Upper lobe of right lung (tissue), 1 donor: ENCODE data around the gene ARHGAP24. TPM values are rescaled to one million over a fixed set of nuclear protein-coding genes. Genes with fewer than 3 reads are reported as not detected.
A peak's percentile ranks its signal among the peaks of the same experiment; 100 is the strongest.
"Not testable (repeated sequence)": the region's sequence is repeated elsewhere in the genome, so short reads cannot be mapped to it uniquely, and the experiment has no call there.

Source experiments
- ATAC-seq: fragments of 200-7000 bp; cut with Tn5 transposase; one replicate; pipeline ENCODE4 v1.9.1; 2020; ENCODE audit warnings: mild to moderate bottlenecking, moderate library complexity
- DNase-seq: peaks from one replicate; pipeline ENCODE4 v3.0.0-alpha.2; 2020
- H3K27ac ChIP-seq: fragments of 200-600 bp; one replicate; pipeline ENCODE4 v1.8.0; 2022
- H3K27me3 ChIP-seq: fragments of 200-600 bp; one replicate; pipeline ENCODE4 v1.8.0; 2022; ENCODE audit warnings: mild to moderate bottlenecking
- H3K36me3 ChIP-seq: fragments of 200-600 bp; one replicate; pipeline ENCODE4 v1.8.0; 2022
- H3K4me1 ChIP-seq: fragments of 200-600 bp; one replicate; pipeline ENCODE4 v1.8.0; 2022
- H3K4me3 ChIP-seq: fragments of 200-600 bp; one replicate; pipeline ENCODE4 v1.8.0; 2022; ENCODE audit warnings: mild to moderate bottlenecking
- H3K9me3 ChIP-seq: fragments of 200-600 bp; one replicate; pipeline ENCODE4 v1.8.0; 2022
- intact Hi-C: fragments of 100-400 bp; cut with DNase I; formaldehyde crosslinking; loops from one replicate; pipeline ENCODE4 v1.11.0; 2022
- total RNA-seq: library from RNA; stranded (reverse); fragmentation: NEBNext Ultra II Directional; extraction: Animal tissue kit (Norgen Biotek cat#: 25700); gene quantifications from one replicate; pipeline ENCODE4 v1.2.1, GENCODE V29; 2021
- TF ChIP-seq, protein P1 (sequence below): fragments of 200-600 bp; IDR thresholded peaks from one replicate; pipeline ENCODE4 v1.8.0; 2022; ENCODE audit warnings: antibody characterized with exemption
- donor health status: DM: no; HTN: yes; CAD: no; lungs with severe emphysema.

Gene ARHGAP24
- total RNA-seq, 1 donor from 2014 or later: 29.8 TPM

DNA sequence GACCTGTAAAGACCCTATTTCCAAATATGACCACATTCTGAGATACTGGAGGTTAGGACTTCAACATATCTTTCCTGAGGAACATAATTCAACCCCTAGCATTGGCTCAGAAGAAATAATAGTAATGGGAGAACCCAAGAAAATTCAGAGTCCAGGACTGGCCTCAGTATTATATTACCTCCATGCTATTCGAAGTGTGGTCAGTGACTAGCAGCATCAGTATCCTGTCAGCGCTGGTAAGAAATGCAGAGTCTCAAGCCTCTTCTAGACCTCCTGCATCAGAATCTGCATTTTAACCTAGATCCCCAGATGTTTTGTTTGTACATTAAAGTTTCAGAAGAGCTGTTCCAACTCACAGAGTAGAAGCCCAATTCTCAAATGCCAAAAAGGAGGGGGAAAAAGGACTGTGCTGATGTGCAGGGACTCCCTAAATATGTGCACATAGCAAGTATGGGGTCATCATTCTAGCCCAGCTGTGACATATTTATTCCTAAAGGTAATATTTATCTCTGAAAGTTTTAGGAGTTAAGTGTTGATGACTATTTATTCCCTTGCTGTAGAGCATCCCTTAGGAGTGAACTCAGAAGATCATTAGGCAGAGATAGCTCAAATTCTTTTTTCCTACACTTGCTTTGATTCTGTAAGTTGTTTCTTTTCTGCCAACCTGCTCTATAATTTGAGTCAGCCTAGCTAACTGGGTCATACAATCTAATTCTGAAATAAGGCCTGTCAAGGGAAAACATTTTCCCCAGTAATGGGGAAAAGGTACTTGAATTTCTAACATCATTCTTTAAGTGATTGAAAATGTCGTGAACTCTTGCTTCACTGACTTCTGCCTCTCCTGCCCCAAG, 361.9 kb downstream of the ARHGAP24 start:
- Histone ChIP-seq H3K36me3 (no peaks in the 10 kb centered on the region), H3K4me3 (no peak overlapping the region), H3K27me3 (no peaks in the 10 kb centered on the region), H3K4me1 (no peaks in the 10 kb centered on the region), H3K27ac (no peak overlapping the region), H3K9me3 (no peaks in the 10 kb centered on the region)
- ATAC-seq: no peak
- DNase-seq: no peak
- TF ChIP-seq, protein P1, sequence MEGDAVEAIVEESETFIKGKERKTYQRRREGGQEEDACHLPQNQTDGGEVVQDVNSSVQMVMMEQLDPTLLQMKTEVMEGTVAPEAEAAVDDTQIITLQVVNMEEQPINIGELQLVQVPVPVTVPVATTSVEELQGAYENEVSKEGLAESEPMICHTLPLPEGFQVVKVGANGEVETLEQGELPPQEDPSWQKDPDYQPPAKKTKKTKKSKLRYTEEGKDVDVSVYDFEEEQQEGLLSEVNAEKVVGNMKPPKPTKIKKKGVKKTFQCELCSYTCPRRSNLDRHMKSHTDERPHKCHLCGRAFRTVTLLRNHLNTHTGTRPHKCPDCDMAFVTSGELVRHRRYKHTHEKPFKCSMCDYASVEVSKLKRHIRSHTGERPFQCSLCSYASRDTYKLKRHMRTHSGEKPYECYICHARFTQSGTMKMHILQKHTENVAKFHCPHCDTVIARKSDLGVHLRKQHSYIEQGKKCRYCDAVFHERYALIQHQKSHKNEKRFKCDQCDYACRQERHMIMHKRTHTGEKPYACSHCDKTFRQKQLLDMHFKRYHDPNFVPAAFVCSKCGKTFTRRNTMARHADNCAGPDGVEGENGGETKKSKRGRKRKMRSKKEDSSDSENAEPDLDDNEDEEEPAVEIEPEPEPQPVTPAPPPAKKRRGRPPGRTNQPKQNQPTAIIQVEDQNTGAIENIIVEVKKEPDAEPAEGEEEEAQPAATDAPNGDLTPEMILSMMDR: no peak
- intact Hi-C loops: no loop called here

DNA sequence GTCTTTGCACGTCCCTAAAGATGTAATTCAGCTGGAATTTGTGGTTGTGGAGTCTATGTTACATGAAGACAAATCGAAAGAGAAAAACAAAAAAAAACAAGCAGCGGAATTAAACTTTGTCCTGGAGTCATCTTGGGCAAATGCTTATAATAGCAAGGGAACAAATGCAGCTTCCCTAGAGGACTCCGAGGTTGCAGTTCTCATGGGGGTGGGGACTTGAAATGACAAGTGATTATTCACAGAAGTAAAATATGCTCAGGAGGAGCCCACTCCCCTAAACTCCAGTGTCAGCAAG, 362.4 kb downstream of the ARHGAP24 start:
- no peaks in the 10 kb centered on the region for H3K9me3 ChIP-seq
- H3K27me3 ChIP-seq: no peaks in the 10 kb centered on the region
- intact Hi-C loops: no loop called here
- DNase-seq (no peak), ATAC-seq (no peak)
- H3K4me1 ChIP-seq: no peaks in the 10 kb centered on the region
- no peak overlapping the region for H3K27ac ChIP-seq
- H3K36me3 ChIP-seq: no peaks in the 10 kb centered on the region
- TF ChIP-seq, protein P1: no peak
- H3K4me3 ChIP-seq: no peak overlapping the region

DNA sequence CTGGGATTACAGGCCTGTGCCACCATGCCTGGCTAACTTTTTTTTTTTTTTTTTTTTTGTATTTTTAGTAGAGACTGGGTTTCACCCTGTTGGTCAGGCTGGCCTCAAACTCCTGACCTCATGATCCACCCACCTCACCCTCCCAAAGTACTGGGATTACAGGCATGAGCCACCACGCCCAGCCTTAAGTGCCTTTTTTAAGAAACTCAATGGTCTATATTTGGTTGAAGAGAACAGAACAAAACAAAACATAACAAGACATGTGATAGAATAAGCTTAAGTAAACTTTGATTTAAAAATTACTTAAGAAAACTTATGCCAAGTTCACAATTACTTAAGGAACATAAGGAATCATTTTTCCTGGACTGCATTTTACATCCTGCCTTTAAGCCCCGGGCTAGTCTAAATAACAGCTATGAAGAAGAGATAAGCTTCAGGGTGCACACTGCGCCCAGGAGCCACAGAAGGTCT, 365.1 kb downstream of the ARHGAP24 start:
- H3K27ac ChIP-seq, H3K4me3 ChIP-seq, DNase-seq, H3K36me3 ChIP-seq, H3K4me1 ChIP-seq, ATAC-seq, intact Hi-C loops, H3K27me3 ChIP-seq, H3K9me3 ChIP-seq: not testable (repeated sequence)

DNA sequence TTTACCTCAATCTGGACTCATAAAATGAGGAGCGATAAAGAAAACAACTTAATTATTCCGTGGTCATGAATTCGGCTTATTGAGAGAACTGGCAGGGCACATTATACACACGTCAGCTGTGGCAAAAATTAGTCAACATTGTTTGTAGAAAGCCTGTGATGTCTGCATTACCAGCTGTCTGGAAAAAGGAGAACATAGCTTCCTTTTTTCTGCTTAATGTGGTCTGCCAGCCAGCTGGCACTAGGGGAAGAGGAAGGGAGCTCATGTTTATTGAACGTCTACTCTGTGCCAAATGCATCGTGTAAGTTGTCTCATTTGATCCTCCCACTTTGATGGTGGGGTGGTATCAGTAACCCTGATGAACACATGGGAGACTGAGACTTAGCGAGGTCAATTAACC, 367.6 kb downstream of the ARHGAP24 start:
- Histone ChIP-seq H3K4me3 (no peak overlapping the region), H3K4me1 (no peaks in the 10 kb centered on the region), H3K9me3 (no peaks in the 10 kb centered on the region), H3K36me3 (no peaks in the 10 kb centered on the region), H3K27ac (no peak overlapping the region), H3K27me3 (no peaks in the 10 kb centered on the region)
- DNase-seq (no peak), ATAC-seq (peak; percentile 95)
- TF ChIP-seq, protein P1: no peak
- intact Hi-C loops: no loop called here

DNA sequence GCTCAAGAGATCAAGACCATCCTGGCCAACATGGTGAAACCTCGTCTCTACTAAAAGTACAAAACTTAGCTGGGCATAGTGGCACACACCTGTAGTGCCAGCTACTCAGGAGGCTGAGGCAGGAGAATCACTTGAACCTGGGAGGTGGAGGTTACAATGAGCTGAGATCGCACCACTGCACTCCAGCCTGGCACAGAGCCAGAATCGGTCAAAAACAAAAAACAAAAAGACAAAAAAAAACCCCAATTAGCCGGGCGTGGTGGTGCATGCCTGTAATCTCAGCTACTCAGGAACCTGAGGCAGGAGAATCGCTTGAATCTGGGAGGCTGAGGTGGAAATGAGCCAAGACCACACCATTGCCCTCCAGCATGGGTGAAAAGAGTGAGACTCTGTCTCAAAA, 378.8 kb downstream of the ARHGAP24 start:
- intact Hi-C loops, H3K36me3 ChIP-seq, H3K9me3 ChIP-seq, DNase-seq, ATAC-seq, H3K4me3 ChIP-seq, H3K27me3 ChIP-seq, H3K4me1 ChIP-seq, H3K27ac ChIP-seq: not testable (repeated sequence)

DNA sequence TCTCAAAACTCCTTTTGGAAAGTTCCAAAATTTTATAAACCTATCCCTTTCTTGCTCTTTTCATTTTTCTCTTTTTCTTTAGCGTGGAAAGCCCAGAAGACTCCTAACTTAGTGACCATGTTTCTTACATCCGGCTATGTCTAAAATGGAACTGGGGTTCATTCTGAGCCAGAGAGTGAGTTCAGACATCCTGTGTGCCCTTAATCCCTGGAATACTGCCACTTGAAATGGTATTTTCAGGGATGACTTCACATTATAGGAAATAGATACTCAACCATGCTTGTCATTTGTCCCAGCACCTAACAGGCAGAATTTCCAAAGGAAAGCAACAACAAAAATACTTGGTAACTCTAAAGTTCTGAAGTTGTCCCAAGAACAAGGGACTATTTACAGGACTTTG, 379.6 kb downstream of the ARHGAP24 start:
- TF ChIP-seq, protein P1: no peak
- H3K36me3 ChIP-seq: no peaks in the 10 kb centered on the region
- no peak for ATAC-seq
- H3K27me3 ChIP-seq: no peaks in the 10 kb centered on the region
- no peaks in the 10 kb centered on the region for H3K9me3 ChIP-seq
- H3K27ac ChIP-seq: no peak overlapping the region
- DNase-seq: no peak
- no peak overlapping the region for H3K4me3 ChIP-seq
- intact Hi-C loops: no loop called here
- H3K4me1 ChIP-seq: no peaks in the 10 kb centered on the region
